Endothelial cell of umbilical vein (primary cell): Measurements from ENCODE around the gene VEZT. TPM values are rescaled to one million over a fixed set of nuclear protein-coding genes. Genes with fewer than 3 reads are reported as not detected.

Experiments
- BruUV-seq: library from RNA; stranded (reverse); fragments of 400-500 nt; replicated peaks from 2 replicates; lab custom pipeline; 2021; lab: Mats Ljungman, UMichigan
- CTCF ChIA-PET: fragments of 300-600, 350-600 bp; sonication (Branson Sonifier 250); formaldehyde crosslinking; loops from one replicate; lab custom pipeline; 2021; ENCODE audit warnings: antibody characterized with exemption, inconsistent platforms; lab: Charles Lee
- POLR2A ChIA-PET: fragments of 300-600, 350-600 bp; sonication (Branson Sonifier 250); formaldehyde crosslinking; loops from one replicate; lab custom pipeline; 2021; ENCODE audit warnings: antibody characterized with exemption, inconsistent platforms; lab: Charles Lee
- DNase-seq: peaks from one replicate; pipeline ENCODE4 v3.0.0-alpha.2; 2011; ENCODE audit warnings: low read depth, low spot score
- FAIRE-seq: peaks from 2 replicates; lab custom pipeline; 2011; peaks lifted over from hg19 to GRCh38; lab: Jason Lieb, UNC
- H2AFZ ChIP-seq: 2 replicates; pipeline ENCODE4 v1.6.0; 2012; ENCODE audit warnings: low read depth, low read length, control low read depth, inconsistent platforms
- H3K27ac ChIP-seq: 2 replicates; pipeline ENCODE4 v1.5.1; 2011; ENCODE audit warnings: low read depth, mild to moderate bottlenecking, control low read depth, low read length, moderate library complexity; ENCODE audit not compliant: insufficient read depth
- H3K27me3 ChIP-seq, 2 experiments: 2 replicates each; pipeline versions ENCODE4 v1.6.0 to v1.6.1; 2011; ENCODE audit warnings: low read length in 2 of 2, mixed read lengths in 1 of 2; ENCODE audit not compliant: control insufficient read depth in 2 of 2, insufficient read depth in 2 of 2
- H3K36me3 ChIP-seq, 2 experiments: 2 replicates in 1 of 2; 3 replicates in 1 of 2; pipeline ENCODE4 v1.5.1; 2011; ENCODE audit warnings: low read length in 2 of 2, mild to moderate bottlenecking in 1 of 2, moderate library complexity in 1 of 2; ENCODE audit not compliant: control insufficient read depth in 2 of 2, insufficient read depth in 2 of 2; ENCODE audit errors: extremely low read depth in 1 of 2
- H3K4me1 ChIP-seq: 3 replicates; pipeline ENCODE4 v1.5.1; 2011; ENCODE audit warnings: mild to moderate bottlenecking, low read length; ENCODE audit not compliant: control insufficient read depth, insufficient read depth; ENCODE audit errors: extremely low read depth
- H3K4me2 ChIP-seq: 2 replicates; pipeline ENCODE4 v1.6.1; 2011; ENCODE audit warnings: low read length, control low read depth, mixed read lengths; ENCODE audit not compliant: insufficient read depth
- H3K4me3 ChIP-seq, 3 experiments: fragments of 200-600 bp in 1 of 3; sonication (generic), shearing (Covaris generic) in 1 of 3; replicated peaks in 1 of 3; 2 replicates each; pipeline ENCODE4 v1.5.1; 2011 to 2016; ENCODE audit warnings: control low read depth in 3 of 3, low read length in 3 of 3, mild to moderate bottlenecking in 2 of 3, inconsistent platforms in 1 of 3, low read depth in 1 of 3, moderate library complexity in 1 of 3; ENCODE audit not compliant: insufficient read depth in 1 of 3
- H3K79me2 ChIP-seq: 2 replicates; pipeline ENCODE4 v1.6.0; 2012; ENCODE audit warnings: low read length, inconsistent platforms; ENCODE audit not compliant: control insufficient read depth, insufficient read depth
- H3K9ac ChIP-seq: replicated peaks from 2 replicates; pipeline ENCODE3; 2011; ENCODE audit warnings: low read length, control low read depth; ENCODE audit not compliant: insufficient read depth; ENCODE audit errors: extremely low read depth
- H3K9me1 ChIP-seq: replicated peaks from 3 replicates; pipeline ENCODE4 v1.6.0; 2011; ENCODE audit warnings: mild to moderate bottlenecking, low read length; ENCODE audit not compliant: control insufficient read depth, insufficient read depth; ENCODE audit errors: extremely low read depth
- H3K9me3 ChIP-seq: replicated peaks from 2 replicates; pipeline ENCODE4 v1.5.1; 2012; ENCODE audit warnings: low read length, inconsistent platforms; ENCODE audit not compliant: control insufficient read depth, insufficient read depth
- H4K20me1 ChIP-seq: replicated peaks from 2 replicates; pipeline ENCODE3; 2011; ENCODE audit warnings: mild to moderate bottlenecking, low read length; ENCODE audit not compliant: control insufficient read depth, insufficient read depth; ENCODE audit errors: extremely low read depth
- CTCF ChIP-seq, 2 donors: IDR thresholded peaks; 1 replicate in 1 of 2; 2 replicates in 1 of 2; pipeline ENCODE4 v1.5.1; 2011; ENCODE audit warnings: low read length in 2 of 2, mild to moderate bottlenecking in 2 of 2, moderate library complexity in 2 of 2, control low read depth in 1 of 2, inconsistent platforms in 1 of 2, low read depth in 1 of 2; ENCODE audit not compliant: insufficient read depth in 1 of 2; ENCODE audit errors: extremely low read depth in 1 of 2
- EZH2 ChIP-seq: IDR thresholded peaks from 2 replicates; pipeline ENCODE4 v1.6.1; 2012; ENCODE audit warnings: borderline replicate concordance, low read depth, mild to moderate bottlenecking, moderate library complexity, low read length, inconsistent platforms; ENCODE audit not compliant: severe bottlenecking
- FOS ChIP-seq: IDR thresholded peaks from 2 replicates; pipeline ENCODE4 v1.6.1; 2011; ENCODE audit warnings: mild to moderate bottlenecking, low read length, moderate library complexity, borderline replicate concordance; ENCODE audit not compliant: insufficient read depth
- GATA2 ChIP-seq: IDR thresholded peaks from 2 replicates; pipeline ENCODE4 v1.7.0; 2011; ENCODE audit warnings: low read depth, mild to moderate bottlenecking, moderate library complexity, mixed read lengths, low read length; ENCODE audit not compliant: insufficient read length, insufficient read depth
- JUN ChIP-seq: IDR thresholded peaks from 2 replicates; pipeline ENCODE4 v1.6.1; 2011; ENCODE audit warnings: borderline replicate concordance, low read depth; ENCODE audit not compliant: insufficient read length, insufficient read depth
- MAX ChIP-seq: IDR thresholded peaks from 2 replicates; pipeline ENCODE4 v1.6.1; 2011; ENCODE audit not compliant: insufficient read depth, insufficient read length
- MYC ChIP-seq: IDR thresholded peaks from one replicate; pipeline ENCODE4 v1.6.1; 2011; ENCODE audit warnings: mild to moderate bottlenecking, low read depth, low read length
- POLR2A ChIP-seq: IDR thresholded peaks from 2 replicates; pipeline ENCODE4 v1.6.1; 2012; ENCODE audit warnings: low read depth, mild to moderate bottlenecking, control low read depth, low read length
- POLR2AphosphoS5 ChIP-seq: IDR thresholded peaks from 2 replicates; pipeline ENCODE4 v1.6.1; 2012; ENCODE audit warnings: low read depth, mild to moderate bottlenecking, control low read depth, low read length, moderate library complexity; ENCODE audit not compliant: insufficient read depth
- dilution Hi-C: fragments of 300-500 bp; cut with MboI; formaldehyde crosslinking; loops from one replicate; pipeline ENCODE4 v1.15.0; 2019; ENCODE audit warnings: low sequenced_read_pairs; ENCODE audit not compliant: extremely low pct_ligation_motif_present
- intact Hi-C: fragments of 100-400 bp; cut with micrococcal nuclease; formaldehyde crosslinking; loops from one replicate; pipeline ENCODE4 v1.10.0; 2022
- polyA plus RNA-seq, 4 experiments: library from polyadenylated mRNA; depleted of rRNA in 3 of 4; stranded (reverse) in 3 of 4; unstranded in 1 of 4; fragments of >200 nt; gene quantifications; 2 replicates each; pipeline versions ENCODE4 v1.2.1 to v1.2.3, GENCODE V29; 2011 to 2012; ENCODE audit warnings: missing spikeins in 1 of 4
- total RNA-seq: library from RNA; stranded (reverse); gene quantifications from 2 replicates; pipeline ENCODE4 v1.2.3, GENCODE V29; 2021

Gene VEZT
- total and polyA plus RNA-seq, 2 donors (not counting 3 experiments of a cell fraction or from before 2014, with no cell fraction given), result 57.8 to 91.3 TPM

GRCh38 chr12:95220726-95221125, 3.1 kb downstream of the VEZT start:
- Histone ChIP-seq H3K9me1 (no peaks in the 10 kb centered on the region), H3K27me3 (no peaks in the 10 kb centered on the region), H3K4me1 (peaks cover 13% of the 10 kb centered on the region), H3K4me3 (no peak overlapping the region), H3K4me2 (no peak overlapping the region), H3K36me3 (peaks cover 0 to 13% of the 10 kb centered on the region in 2 experiments), H3K27ac (no peak overlapping the region), H4K20me1 (peaks cover 4% of the 10 kb centered on the region), H3K9me3 (no peaks in the 10 kb centered on the region), H3K79me2 (peaks cover 84% of the 10 kb centered on the region), H3K9ac (no peak overlapping the region), H2AFZ (no peak overlapping the region)
- BruUV-seq, result no TSS peak
- TF ChIP-seq EZH2 (no peak), MAX (no peak), MYC (no peak), GATA2 (no peak), POLR2AphosphoS5 (no peak), CTCF (IDR thresholded peaks at IDR 0.05; ENCODE audit: extremely low read depth in 1 of 2, insufficient read depth in 1 of 2, low read depth in 1 of 2, low read length in 2 of 2) (no peak), FOS (no peak), POLR2A (no peak), JUN (no peak)
- intact Hi-C loops, result no loop called here
- dilution Hi-C loops, result loop anchor here (25.0 kb wide), 1 partner anchor 108 kb away; no protein-coding TSS in a partner anchor
- DNase-seq, result no peak
- FAIRE-seq, result no peak
- ChIA-PET CTCF (interaction anchor here (1.1 to 1.2 kb wide), 2 partner anchors 56 to 115 kb away, joined by 3 to 6 read pairs; no protein-coding TSS in a partner anchor), POLR2A (no interaction called here)
